A549 (cell line): ENCODE data around the gene TTC7B. TPM values are rescaled to one million over a fixed set of nuclear protein-coding genes. Genes with fewer than 3 reads are reported as not detected.

ENCODE experiments used
- ATAC-seq, 2 experiments: fragments of 200-7000 bp in 1 of 2; fragments of >200 bp in 1 of 2; cut with Nextera tagmentation in 1 of 2; cut with Tn5 transposase in 1 of 2; 3 replicates each; pipeline versions ENCODE4 v1.8.0 to v1.9.1; 2018 to 2020; ENCODE audit warnings: mild to moderate bottlenecking in 1 of 2, moderate library complexity in 1 of 2
- CTCF ChIA-PET: fragments of 300-600 bp; sonication (Branson Sonifier 250); formaldehyde crosslinking; extraction: SDS; loops from one replicate; lab custom pipeline; 2021; ENCODE audit warnings: antibody characterized with exemption, inconsistent platforms; lab: Yijun Ruan, JAX
- POLR2A ChIA-PET: fragments of 350-600 bp; formaldehyde crosslinking; extraction: SDS; loops from one replicate; lab custom pipeline; 2021; ENCODE audit warnings: antibody characterized with exemption, inconsistent platforms; lab: Yijun Ruan, JAX
- DNase-seq, 2 experiments: peaks; one replicate each; pipeline versions ENCODE4 v3.0.0 to v3.0.0-alpha.2; 2011 to 2016; ENCODE audit warnings: low read depth in 1 of 2, low spot score in 1 of 2
- FAIRE-seq: peaks from 2 replicates; lab custom pipeline; 2011; peaks lifted over from hg19 to GRCh38; lab: Jason Lieb, UNC
- H3K27ac ChIP-seq, 2 experiments: fragments of >200 bp; sonication (Bioruptor Twin); formaldehyde crosslinking; 3 replicates each; pipeline ENCODE4 v1.5.1; 2016 to 2017
- H3K4me1 ChIP-seq: fragments of >200 bp; sonication (Bioruptor Twin); formaldehyde crosslinking; 3 replicates; pipeline ENCODE4 v1.6.1; 2016
- H3K4me2 ChIP-seq: fragments of >200 bp; sonication (Bioruptor Twin); formaldehyde crosslinking; 3 replicates; pipeline ENCODE4 v1.6.1; 2016
- H3K4me3 ChIP-seq: fragments of >200 bp; sonication (Bioruptor Twin); formaldehyde crosslinking; 3 replicates; pipeline ENCODE4 v1.5.1; 2016
- H3K9me3 ChIP-seq: fragments of >200 bp; sonication (Bioruptor Twin); formaldehyde crosslinking; 3 replicates; pipeline ENCODE4 v1.6.1; 2016
- CBX2 ChIP-seq: fragments of 200-600 bp; sonication (generic); IDR thresholded peaks from 2 replicates; pipeline ENCODE4 v1.6.1; 2016; ENCODE audit warnings: low read depth, mild to moderate bottlenecking, borderline replicate concordance
- CHD2 ChIP-seq: fragments of 150-350 bp; IDR thresholded peaks from 2 replicates; pipeline ENCODE4 v1.6.1; 2014; ENCODE audit warnings: low read length; ENCODE audit not compliant: partially characterized antibody
- EP300 ChIP-seq, 2 experiments: fragments of >200 bp; sonication (Bioruptor Twin); formaldehyde crosslinking; IDR thresholded peaks; 2 replicates in 1 of 2; 3 replicates in 1 of 2; pipeline ENCODE4 v1.6.1; 2016 to 2017
- FOSB ChIP-seq: fragments of 250-450 bp; sonication (Bioruptor Pico); IDR thresholded peaks from 2 replicates; pipeline ENCODE4 v1.5.0; 2020; ENCODE audit warnings: mild to moderate bottlenecking, moderate library complexity
- FOXS1 ChIP-seq: fragments of 250-450 bp; sonication (Bioruptor Pico); IDR thresholded peaks from 2 replicates; pipeline ENCODE4 v1.5.0; 2020; ENCODE audit warnings: mild to moderate bottlenecking, moderate library complexity
- HDAC2 ChIP-seq: fragments of 200-600 bp; sonication (generic); IDR thresholded peaks from 2 replicates; pipeline ENCODE4 v1.6.1; 2016
- HOXB13 ChIP-seq: fragments of 250-450 bp; sonication (Bioruptor Pico); IDR thresholded peaks from 2 replicates; pipeline ENCODE4 v1.5.0; 2020; ENCODE audit warnings: low read depth, mild to moderate bottlenecking, moderate library complexity
- JUNB ChIP-seq: fragments of >200 bp; sonication (Bioruptor Twin); formaldehyde crosslinking; IDR thresholded peaks from 2 replicates; pipeline ENCODE4 v1.6.1; 2016
- KDM5A ChIP-seq: fragments of 200-600 bp; sonication (generic); IDR thresholded peaks from 2 replicates; pipeline ENCODE4 v1.6.1; 2016; ENCODE audit warnings: antibody characterized with exemption, mild to moderate bottlenecking
- NFE2L2 ChIP-seq: fragments of 150-350 bp; conservative IDR thresholded peaks from 2 replicates; pipeline ENCODE4 v1.6.1; 2014; ENCODE audit warnings: low read length
- NPAS2 ChIP-seq: fragments of 250-450 bp; sonication (Bioruptor Pico); IDR thresholded peaks from 2 replicates; pipeline ENCODE4 v1.8.0; 2022; ENCODE audit warnings: mild to moderate bottlenecking, moderate library complexity, borderline replicate concordance
- NR3C1 ChIP-seq: fragments of >200 bp; sonication (Bioruptor Twin); formaldehyde crosslinking; IDR thresholded peaks from 3 replicates; pipeline ENCODE4 v1.6.1; 2017
- ZFP36 ChIP-seq: fragments of 450-650 bp; IDR thresholded peaks from 2 replicates; pipeline ENCODE4 v1.6.1; 2014; ENCODE audit warnings: borderline replicate concordance; ENCODE audit not compliant: partially characterized antibody
- ZSCAN20 ChIP-seq: fragments of 250-450 bp; sonication (Bioruptor Pico); IDR thresholded peaks from 2 replicates; pipeline ENCODE4 v1.8.0; 2022; ENCODE audit warnings: mild to moderate bottlenecking, moderate library complexity
- WGBS: methylation state at CpG from one replicate; pipeline ENCODE4 v1.1.6; 2017; ENCODE audit errors: missing lambda C conversion rate; 5-methylcytosine and 5-hydroxymethylcytosine counted together
- polyA plus RNA-seq, 4 experiments: library from polyadenylated mRNA; depleted of rRNA in 3 of 4; stranded (reverse); fragments of >200 nt; fragmentation: RNase III in 1 of 4; extraction: RNeasy Plus Mini Kit Qiagen cat#74134 plus additional on column Dnase treatment in 1 of 4; gene quantifications; 2 replicates in 3 of 4; 3 replicates in 1 of 4; pipeline ENCODE4 v1.2.3, GENCODE V29; 2011 to 2017
- TF ChIP-seq, protein P1 (sequence below): IDR thresholded peaks from 2 replicates; pipeline ENCODE4 v1.6.1; 2012
- TF ChIP-seq, protein P2 (sequence below): fragments of 250-450 bp; sonication (Bioruptor Pico); IDR thresholded peaks from 2 replicates; pipeline ENCODE4 v1.5.0; 2020; ENCODE audit warnings: low read depth, mild to moderate bottlenecking, moderate library complexity
- TF ChIP-seq, protein P3 (sequence below): IDR thresholded peaks from 2 replicates; pipeline ENCODE4 v1.6.1; 2012
- TF ChIP-seq, protein P4 (sequence below): fragments of >200 bp; sonication (Bioruptor Twin); formaldehyde crosslinking; IDR thresholded peaks from 3 replicates; pipeline ENCODE4 v1.5.1; 2016
- TF ChIP-seq, protein P5 (sequence below): fragments of 250-450 bp; sonication (Bioruptor Pico); IDR thresholded peaks from 2 replicates; pipeline ENCODE4 v1.5.0; 2021; ENCODE audit warnings: mild to moderate bottlenecking, moderate library complexity, borderline replicate concordance
- TF ChIP-seq, protein P6 (sequence below): IDR thresholded peaks from 2 replicates; pipeline ENCODE4 v1.6.1; 2012; ENCODE audit warnings: low read depth, borderline replicate concordance
- TF ChIP-seq, protein P7 (sequence below): fragments of >200 bp; sonication (Bioruptor Twin); formaldehyde crosslinking; IDR thresholded peaks from 3 replicates; pipeline ENCODE4 v1.6.1; 2016

The TTC7B gene
- polyA plus RNA-seq, 2 of the 4 experiments (the other 2 are of a cell fraction): 16.6 to 28.0 TPM

DNA sequence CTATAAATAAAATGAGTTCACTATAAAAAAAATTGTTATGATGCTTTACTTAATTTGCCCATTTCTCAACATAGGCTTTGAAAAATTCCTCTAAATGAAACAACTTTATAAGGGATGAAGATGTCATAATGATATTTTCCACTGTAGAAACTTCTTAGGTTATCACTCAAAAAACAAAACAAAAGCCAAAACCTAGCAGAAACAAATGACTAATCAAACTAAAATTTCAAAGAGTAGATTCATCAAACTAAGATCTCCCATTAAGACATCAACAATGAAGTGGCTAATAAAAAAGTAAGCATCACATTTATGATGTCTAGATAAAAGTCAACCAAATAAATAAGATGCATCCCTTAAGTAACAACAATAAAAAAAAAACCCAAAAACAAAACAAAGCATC, 36.9 kb upstream of the TTC7B start (continued):
- TF ChIP-seq, protein P1, sequence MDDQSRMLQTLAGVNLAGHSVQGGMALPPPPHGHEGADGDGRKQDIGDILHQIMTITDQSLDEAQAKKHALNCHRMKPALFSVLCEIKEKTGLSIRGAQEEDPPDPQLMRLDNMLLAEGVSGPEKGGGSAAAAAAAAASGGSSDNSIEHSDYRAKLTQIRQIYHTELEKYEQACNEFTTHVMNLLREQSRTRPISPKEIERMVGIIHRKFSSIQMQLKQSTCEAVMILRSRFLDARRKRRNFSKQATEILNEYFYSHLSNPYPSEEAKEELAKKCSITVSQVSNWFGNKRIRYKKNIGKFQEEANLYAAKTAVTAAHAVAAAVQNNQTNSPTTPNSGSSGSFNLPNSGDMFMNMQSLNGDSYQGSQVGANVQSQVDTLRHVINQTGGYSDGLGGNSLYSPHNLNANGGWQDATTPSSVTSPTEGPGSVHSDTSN: no peak
- TF ChIP-seq NR3C1: no peak

DNA sequence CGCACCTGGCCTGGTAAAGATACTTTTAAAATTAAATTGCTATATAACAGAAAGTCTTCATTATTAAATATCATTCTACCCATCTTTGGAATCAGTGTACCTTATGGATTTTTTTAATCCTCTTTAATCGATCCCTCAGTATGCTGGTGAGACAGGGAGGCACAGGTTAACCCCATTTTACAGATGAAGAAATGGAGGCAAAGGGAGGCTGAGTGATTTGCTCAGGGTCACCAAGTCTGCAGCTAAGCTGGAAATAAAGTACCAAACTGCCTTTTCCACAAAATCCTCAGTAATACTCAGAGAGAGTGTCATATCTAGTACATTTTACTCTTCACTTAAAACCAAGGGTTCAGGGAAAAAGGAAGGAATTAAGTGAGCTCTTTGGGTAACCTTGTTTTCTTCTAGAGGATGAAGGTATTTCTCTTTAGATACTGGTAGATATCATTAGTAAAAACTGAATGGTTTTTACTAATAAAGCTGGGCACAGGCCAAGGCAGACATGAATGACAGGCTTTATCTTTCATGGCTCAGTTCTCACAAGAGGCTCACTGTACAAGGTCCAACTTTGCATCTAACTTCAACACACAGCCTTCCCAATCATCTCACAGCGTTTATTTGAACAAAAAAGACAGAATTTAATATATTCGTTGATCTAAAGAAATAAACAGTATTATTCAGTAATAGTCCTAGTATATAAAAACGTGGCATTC, 35.3 kb upstream of the TTC7B start:
- no peak overlapping the region for H3K27ac ChIP-seq
- 75% methylated on average over 5 of the region's 5 CpGs for WGBS
- H3K4me2 ChIP-seq: no peak overlapping the region
- ATAC-seq (no peak), DNase-seq (no peak), FAIRE-seq (no peak)
- no peaks in the 10 kb centered on the region for H3K9me3 ChIP-seq
- TF ChIP-seq FOSB (CRISPR knock-in tag) (no peak), ZFP36 (no peak), CBX2 (no peak), ZSCAN20 (CRISPR knock-in tag) (no peak), KDM5A (no peak), CHD2 (no peak), NR3C1 (no peak), NFE2L2 (no peak), EP300 (IDR thresholded peaks at IDR 0.05) (no peak), NPAS2 (CRISPR knock-in tag) (no peak), FOXS1 (no peak), HOXB13 (CRISPR knock-in tag) (no peak)
- TF ChIP-seq, protein P2, sequence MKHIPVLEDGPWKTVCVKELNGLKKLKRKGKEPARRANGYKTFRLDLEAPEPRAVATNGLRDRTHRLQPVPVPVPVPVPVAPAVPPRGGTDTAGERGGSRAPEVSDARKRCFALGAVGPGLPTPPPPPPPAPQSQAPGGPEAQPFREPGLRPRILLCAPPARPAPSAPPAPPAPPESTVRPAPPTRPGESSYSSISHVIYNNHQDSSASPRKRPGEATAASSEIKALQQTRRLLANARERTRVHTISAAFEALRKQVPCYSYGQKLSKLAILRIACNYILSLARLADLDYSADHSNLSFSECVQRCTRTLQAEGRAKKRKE (CRISPR knock-in tag): no peak
- TF ChIP-seq, protein P3, sequence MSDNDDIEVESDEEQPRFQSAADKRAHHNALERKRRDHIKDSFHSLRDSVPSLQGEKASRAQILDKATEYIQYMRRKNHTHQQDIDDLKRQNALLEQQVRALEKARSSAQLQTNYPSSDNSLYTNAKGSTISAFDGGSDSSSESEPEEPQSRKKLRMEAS: no peak
- TF ChIP-seq, protein P4, sequence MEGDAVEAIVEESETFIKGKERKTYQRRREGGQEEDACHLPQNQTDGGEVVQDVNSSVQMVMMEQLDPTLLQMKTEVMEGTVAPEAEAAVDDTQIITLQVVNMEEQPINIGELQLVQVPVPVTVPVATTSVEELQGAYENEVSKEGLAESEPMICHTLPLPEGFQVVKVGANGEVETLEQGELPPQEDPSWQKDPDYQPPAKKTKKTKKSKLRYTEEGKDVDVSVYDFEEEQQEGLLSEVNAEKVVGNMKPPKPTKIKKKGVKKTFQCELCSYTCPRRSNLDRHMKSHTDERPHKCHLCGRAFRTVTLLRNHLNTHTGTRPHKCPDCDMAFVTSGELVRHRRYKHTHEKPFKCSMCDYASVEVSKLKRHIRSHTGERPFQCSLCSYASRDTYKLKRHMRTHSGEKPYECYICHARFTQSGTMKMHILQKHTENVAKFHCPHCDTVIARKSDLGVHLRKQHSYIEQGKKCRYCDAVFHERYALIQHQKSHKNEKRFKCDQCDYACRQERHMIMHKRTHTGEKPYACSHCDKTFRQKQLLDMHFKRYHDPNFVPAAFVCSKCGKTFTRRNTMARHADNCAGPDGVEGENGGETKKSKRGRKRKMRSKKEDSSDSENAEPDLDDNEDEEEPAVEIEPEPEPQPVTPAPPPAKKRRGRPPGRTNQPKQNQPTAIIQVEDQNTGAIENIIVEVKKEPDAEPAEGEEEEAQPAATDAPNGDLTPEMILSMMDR: no peak
- TF ChIP-seq, protein P5, sequence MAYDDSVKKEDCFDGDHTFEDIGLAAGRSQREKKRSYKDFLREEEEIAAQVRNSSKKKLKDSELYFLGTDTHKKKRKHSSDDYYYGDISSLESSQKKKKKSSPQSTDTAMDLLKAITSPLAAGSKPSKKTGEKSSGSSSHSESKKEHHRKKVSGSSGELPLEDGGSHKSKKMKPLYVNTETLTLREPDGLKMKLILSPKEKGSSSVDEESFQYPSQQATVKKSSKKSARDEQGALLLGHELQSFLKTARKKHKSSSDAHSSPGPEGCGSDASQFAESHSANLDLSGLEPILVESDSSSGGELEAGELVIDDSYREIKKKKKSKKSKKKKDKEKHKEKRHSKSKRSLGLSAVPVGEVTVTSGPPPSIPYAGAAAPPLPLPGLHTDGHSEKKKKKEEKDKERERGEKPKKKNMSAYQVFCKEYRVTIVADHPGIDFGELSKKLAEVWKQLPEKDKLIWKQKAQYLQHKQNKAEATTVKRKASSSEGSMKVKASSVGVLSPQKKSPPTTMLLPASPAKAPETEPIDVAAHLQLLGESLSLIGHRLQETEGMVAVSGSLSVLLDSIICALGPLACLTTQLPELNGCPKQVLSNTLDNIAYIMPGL (CRISPR knock-in tag): no peak
- CTCF ChIA-PET: no interaction called here
- H3K4me3 ChIP-seq: no peak overlapping the region
- H3K4me1 ChIP-seq: peaks cover 3% of the 10 kb centered on the region; the same call in 1 of the 3 replicates
- POLR2A ChIA-PET: no interaction called here

DNA sequence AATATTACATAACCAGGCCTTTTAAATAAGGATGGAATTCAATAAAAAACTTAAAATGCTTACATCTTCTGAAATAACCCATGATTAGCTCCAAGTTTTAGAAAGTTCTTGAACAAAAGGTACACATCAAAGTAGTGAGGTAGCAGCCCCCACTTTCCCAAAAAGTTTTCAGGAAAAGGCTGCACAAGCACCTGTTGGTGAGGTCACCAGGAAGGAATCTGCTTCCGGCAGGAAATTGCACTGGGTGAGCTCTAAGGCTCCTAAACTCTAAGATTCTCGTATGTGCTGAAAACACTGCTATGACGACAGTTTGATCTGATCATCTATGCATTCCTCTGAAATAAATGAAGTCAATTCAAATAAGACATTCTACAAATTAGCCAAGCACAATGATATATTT, 34.3 kb upstream of the TTC7B start:
- FAIRE-seq (no peak), DNase-seq (no peak), ATAC-seq (peak in 1 of 2 experiments; percentile 38; a peak in 1 of 6 replicates)
- Histone ChIP-seq H3K4me2 (0 out of 3 replicates have a peak overlapping the region, but pooled peaks have one; percentile 22), H3K4me3 (no peak overlapping the region), H3K9me3 (no peaks in the 10 kb centered on the region), H3K27ac (no peak overlapping the region), H3K4me1 (peaks cover 3% of the 10 kb centered on the region; the same call in 1 of the 3 replicates)
- CTCF ChIA-PET: interaction anchor here (1.2 to 1.5 kb wide), 2 partner anchors 15 to 35 kb away, joined by 3 to 4 read pairs; no protein-coding TSS in a partner anchor
- 65% methylated on average over 3 of the region's 3 CpGs for WGBS
- POLR2A ChIA-PET: no interaction called here
- TF ChIP-seq, protein P6, sequence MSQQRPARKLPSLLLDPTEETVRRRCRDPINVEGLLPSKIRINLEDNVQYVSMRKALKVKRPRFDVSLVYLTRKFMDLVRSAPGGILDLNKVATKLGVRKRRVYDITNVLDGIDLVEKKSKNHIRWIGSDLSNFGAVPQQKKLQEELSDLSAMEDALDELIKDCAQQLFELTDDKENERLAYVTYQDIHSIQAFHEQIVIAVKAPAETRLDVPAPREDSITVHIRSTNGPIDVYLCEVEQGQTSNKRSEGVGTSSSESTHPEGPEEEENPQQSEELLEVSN: no peak
- no peak for TF ChIP-seq HDAC2
- no peak for TF ChIP-seq CBX2
- no peak for TF ChIP-seq FOSB (CRISPR knock-in tag)
- TF ChIP-seq JUNB: no peak
- TF ChIP-seq FOXS1: no peak
- TF ChIP-seq, protein P7, sequence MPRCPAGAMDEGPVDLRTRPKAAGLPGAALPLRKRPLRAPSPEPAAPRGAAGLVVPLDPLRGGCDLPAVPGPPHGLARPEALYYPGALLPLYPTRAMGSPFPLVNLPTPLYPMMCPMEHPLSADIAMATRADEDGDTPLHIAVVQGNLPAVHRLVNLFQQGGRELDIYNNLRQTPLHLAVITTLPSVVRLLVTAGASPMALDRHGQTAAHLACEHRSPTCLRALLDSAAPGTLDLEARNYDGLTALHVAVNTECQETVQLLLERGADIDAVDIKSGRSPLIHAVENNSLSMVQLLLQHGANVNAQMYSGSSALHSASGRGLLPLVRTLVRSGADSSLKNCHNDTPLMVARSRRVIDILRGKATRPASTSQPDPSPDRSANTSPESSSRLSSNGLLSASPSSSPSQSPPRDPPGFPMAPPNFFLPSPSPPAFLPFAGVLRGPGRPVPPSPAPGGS: no peak
- TF ChIP-seq, protein P1: no peak
